Endothelial cell (in vitro differentiated cells): ENCODE measurements around the gene GSC2. TPM values are rescaled to one million over a fixed set of nuclear protein-coding genes. Genes with fewer than 3 reads are reported as not detected.

ENCODE experiments used
- DNase-seq: peaks from one replicate; pipeline ENCODE4 v3.0.0; 2021; ENCODE audit warnings: low spot score
- H3K27ac Mint-ChIP-seq: one replicate; pipeline ENCODE4 v1.8.0; 2021; ENCODE audit warnings: mixed read lengths, inconsistent platforms; ENCODE audit not compliant: unreplicated experiment
- H3K27me3 Mint-ChIP-seq: one replicate; pipeline ENCODE4 v1.8.0; 2021; ENCODE audit warnings: mild to moderate bottlenecking, moderate library complexity, mixed read lengths, inconsistent platforms; ENCODE audit not compliant: unreplicated experiment
- H3K36me3 Mint-ChIP-seq: one replicate; pipeline ENCODE4 v1.8.0; 2021; ENCODE audit warnings: mild to moderate bottlenecking, low read depth, mixed read lengths, inconsistent platforms; ENCODE audit not compliant: unreplicated experiment
- H3K4me1 Mint-ChIP-seq: one replicate; pipeline ENCODE4 v1.8.0; 2021; ENCODE audit warnings: mild to moderate bottlenecking, mixed read lengths, inconsistent platforms; ENCODE audit not compliant: unreplicated experiment
- H3K4me3 Mint-ChIP-seq: one replicate; pipeline ENCODE4 v1.8.0; 2021; ENCODE audit warnings: mild to moderate bottlenecking, mixed read lengths, inconsistent platforms; ENCODE audit not compliant: unreplicated experiment
- H3K9me3 Mint-ChIP-seq: one replicate; pipeline ENCODE4 v1.8.0; 2021; ENCODE audit warnings: mixed read lengths, inconsistent platforms; ENCODE audit not compliant: unreplicated experiment
- total RNA-seq: library from RNA; stranded (reverse); fragmentation: NEBNext Ultra II Directional; extraction: Animal tissue kit (Norgen Biotek cat#: 25700); gene quantifications from one replicate; pipeline ENCODE4 v1.2.1, GENCODE V29; 2021; ENCODE audit not compliant: unreplicated experiment
- TF ChIP-seq, protein P1 (sequence below): fragments of 200-600 bp; sonication (generic); IDR thresholded peaks from one replicate; pipeline ENCODE4 v1.5.0; 2021; ENCODE audit warnings: antibody characterized with exemption; ENCODE audit not compliant: unreplicated experiment

GSC2 gene
- total RNA-seq, 1 donor from 2014 or later: not detected

DNA sequence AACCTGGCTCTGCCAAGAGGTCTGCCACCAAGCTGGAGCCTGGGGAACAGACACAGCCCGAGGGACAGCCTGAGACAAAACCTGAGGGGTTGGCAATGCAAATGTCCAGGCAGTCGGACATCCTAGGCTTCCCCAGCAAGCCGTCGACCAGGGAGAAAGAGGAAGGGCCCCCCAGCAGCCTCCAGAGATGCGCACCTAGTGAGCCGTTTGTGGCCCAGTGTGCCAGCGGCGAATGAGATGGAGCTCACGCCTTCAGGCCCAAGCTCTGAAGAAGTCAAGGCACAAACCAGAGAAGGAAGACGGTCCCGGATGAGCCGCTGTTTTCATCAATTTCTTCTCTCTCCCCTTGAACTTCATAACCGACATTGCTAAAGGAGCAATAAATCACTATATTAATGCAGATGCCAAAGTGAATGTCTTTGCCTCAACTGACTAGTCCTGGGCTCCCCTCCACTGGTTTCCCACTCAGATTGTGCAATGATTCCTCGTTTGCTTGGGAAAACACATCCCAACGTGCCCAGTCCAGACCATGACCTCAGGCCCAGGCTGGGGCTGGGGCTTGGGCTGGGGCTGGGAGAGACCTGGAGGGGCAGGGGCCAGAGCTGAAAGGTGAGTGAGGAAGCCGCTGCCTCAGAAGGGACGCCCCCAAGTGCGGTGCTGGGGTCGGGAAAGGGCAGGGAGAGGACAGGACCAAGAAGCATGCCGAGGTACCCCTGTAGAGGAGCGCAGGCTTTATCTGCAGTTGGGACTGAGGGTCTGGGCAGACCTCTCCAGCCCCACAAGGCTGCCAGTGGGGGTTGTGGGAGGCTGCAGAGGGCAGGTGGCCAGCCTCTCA, 24.4 kb downstream of the GSC2 start:
- Mint-ChIP-seq H3K4me1 (peaks cover 14% of the 10 kb centered on the region), H3K4me3 (no peak overlapping the region), H3K36me3 (no peaks in the 10 kb centered on the region), H3K9me3 (no peaks in the 10 kb centered on the region), H3K27ac (no peak overlapping the region), H3K27me3 (peaks cover 16% of the 10 kb centered on the region)
- TF ChIP-seq, protein P1, sequence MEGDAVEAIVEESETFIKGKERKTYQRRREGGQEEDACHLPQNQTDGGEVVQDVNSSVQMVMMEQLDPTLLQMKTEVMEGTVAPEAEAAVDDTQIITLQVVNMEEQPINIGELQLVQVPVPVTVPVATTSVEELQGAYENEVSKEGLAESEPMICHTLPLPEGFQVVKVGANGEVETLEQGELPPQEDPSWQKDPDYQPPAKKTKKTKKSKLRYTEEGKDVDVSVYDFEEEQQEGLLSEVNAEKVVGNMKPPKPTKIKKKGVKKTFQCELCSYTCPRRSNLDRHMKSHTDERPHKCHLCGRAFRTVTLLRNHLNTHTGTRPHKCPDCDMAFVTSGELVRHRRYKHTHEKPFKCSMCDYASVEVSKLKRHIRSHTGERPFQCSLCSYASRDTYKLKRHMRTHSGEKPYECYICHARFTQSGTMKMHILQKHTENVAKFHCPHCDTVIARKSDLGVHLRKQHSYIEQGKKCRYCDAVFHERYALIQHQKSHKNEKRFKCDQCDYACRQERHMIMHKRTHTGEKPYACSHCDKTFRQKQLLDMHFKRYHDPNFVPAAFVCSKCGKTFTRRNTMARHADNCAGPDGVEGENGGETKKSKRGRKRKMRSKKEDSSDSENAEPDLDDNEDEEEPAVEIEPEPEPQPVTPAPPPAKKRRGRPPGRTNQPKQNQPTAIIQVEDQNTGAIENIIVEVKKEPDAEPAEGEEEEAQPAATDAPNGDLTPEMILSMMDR: no peak
- no peak for DNase-seq

DNA sequence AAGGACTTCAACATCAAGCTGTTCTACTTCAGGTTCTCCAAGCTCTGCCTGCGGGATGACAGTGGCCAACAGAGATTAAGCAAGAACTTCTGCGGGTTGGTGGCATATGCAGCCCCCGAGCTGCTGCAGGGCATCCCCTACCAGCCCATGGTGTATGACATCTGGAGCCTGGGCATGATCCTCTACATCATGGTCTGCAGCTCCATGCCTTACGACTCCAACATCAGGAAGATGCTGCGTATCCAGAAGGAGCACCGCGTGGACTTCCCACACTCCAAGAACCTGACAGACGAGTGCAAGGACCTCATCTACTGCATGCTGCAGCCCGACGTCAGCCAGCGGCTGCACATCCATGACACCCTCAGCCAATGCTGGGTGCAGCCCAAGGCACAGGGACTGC, 25.1 kb downstream of the GSC2 start:
- Mint-ChIP-seq H3K27ac (no peak overlapping the region), H3K27me3 (peaks cover 15% of the 10 kb centered on the region)
- TF ChIP-seq, protein P1: no peak

DNA sequence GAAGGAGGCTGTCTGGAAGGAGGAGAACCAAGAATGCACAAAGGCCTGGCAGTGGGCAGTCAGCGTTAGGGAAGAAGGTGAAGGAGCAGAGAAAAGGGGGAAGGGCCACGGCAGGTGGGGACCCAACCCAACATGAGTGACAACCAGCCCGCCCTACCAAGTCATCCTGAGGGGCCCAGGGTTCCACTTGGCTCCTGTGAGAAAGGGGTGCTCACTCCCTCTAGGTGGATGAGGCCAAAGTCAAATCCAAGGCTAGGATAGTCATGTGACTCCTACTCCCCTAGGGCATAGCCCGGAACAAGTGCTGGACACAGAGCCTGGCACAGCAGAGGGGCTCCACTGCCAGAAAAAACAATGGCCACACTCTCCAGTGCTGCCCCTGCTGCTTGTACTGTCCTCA, 25.7 kb downstream of the GSC2 start:
- Mint-ChIP-seq H3K36me3 (no peaks in the 10 kb centered on the region), H3K4me3 (no peak overlapping the region), H3K4me1 (peaks cover 19% of the 10 kb centered on the region), H3K27me3 (peaks cover 13% of the 10 kb centered on the region), H3K9me3 (no peaks in the 10 kb centered on the region), H3K27ac (no peak overlapping the region)
- no peak for DNase-seq
- TF ChIP-seq, protein P1: no peak

More for the DNA sequence above, 25.1 kb downstream of the GSC2 start:
- peaks cover 19% of the 10 kb centered on the region for H3K4me1 Mint-ChIP-seq
- no peak overlapping the region for H3K4me3 Mint-ChIP-seq
- no peaks in the 10 kb centered on the region for H3K9me3 Mint-ChIP-seq
- DNase-seq: no peak
- H3K36me3 Mint-ChIP-seq: no peaks in the 10 kb centered on the region

DNA sequence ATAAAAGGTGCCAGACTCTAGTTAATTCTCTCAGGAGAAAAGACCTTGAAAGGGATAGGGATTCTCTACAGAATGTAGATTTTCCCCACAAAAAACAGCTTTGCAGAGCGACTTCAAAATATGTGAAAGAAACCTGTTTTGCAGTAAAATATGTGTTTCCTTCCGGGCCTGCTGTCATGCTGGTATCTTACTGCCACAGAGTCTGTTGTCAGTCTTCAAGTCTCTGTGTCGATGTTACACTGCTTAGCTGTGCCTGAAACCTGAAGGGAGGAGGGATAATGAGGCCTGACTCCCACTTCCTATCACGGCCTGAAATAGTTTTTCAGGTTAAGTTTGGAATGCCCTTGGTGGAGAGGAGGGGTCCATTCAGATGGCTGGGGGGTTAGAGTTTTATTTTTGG, 26.2 kb downstream of the GSC2 start:
- TF ChIP-seq, protein P1: no peak
- Mint-ChIP-seq H3K4me3 (no peak overlapping the region), H3K27ac (no peak overlapping the region)

More for the DNA sequence above, 26.2 kb downstream of the GSC2 start:
- no peaks in the 10 kb centered on the region for H3K9me3 Mint-ChIP-seq
- H3K4me1 Mint-ChIP-seq: peaks cover 19% of the 10 kb centered on the region
- H3K36me3 Mint-ChIP-seq: no peaks in the 10 kb centered on the region
- no peak for DNase-seq
- peaks cover 8% of the 10 kb centered on the region for H3K27me3 Mint-ChIP-seq
